ENCODE data around the gene GPRC5B. TPM values are rescaled to one million over a fixed set of nuclear protein-coding genes. Genes with fewer than 3 reads are reported as not detected.

Gene GPRC5B, protein sequence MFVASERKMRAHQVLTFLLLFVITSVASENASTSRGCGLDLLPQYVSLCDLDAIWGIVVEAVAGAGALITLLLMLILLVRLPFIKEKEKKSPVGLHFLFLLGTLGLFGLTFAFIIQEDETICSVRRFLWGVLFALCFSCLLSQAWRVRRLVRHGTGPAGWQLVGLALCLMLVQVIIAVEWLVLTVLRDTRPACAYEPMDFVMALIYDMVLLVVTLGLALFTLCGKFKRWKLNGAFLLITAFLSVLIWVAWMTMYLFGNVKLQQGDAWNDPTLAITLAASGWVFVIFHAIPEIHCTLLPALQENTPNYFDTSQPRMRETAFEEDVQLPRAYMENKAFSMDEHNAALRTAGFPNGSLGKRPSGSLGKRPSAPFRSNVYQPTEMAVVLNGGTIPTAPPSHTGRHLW
- under 1 TPM in 1 of 2 experiments, not detected in 1; 0.09 TPM for total RNA-seq

DNA sequence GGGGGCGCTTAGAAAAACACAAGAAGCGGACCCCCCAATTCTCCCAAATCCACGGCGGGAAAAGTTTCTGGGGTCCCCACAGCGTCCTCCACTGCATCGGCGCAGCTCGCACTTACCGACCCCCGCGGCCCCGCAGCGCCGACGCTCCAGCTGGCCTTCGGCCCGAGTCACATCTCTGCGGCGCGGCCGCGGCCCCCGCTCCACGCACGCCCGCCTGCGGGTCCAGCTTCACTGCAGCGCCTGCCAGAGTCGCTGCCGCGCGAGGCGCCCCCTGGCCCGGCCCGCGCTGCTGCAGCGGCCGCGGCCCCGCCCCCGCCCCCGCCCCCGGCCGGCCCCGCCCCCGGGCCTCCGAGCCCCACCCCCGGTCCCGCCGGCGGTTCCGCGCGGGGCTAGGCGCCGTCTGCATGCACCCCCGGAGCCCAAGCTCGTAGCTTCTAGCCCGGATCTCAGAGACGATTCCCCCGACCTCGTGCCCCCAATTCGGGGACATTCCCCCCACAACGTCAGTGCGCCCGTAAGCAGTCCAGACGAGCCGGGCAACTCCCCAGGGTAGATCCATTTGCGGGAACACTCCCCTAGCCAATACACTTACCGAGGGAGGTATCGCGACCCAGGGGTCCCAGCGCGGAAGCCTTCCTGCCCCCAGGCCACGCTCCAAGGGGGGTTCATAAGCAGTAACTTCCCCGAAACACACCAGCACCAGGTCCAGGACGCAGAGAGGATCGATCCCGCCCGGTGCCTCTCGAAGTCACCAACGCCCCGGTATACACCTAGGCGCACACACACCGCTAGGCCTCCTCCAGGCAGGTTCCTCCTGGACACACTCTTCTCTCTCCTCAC, at the start of gene GPRC5B:
TSS of gene GPRC5B (minus strand) at position 238 of the 840 bp plus-strand sequence. CDS start 12,003 bp downstream, outside the sequence.
- POLR2A ChIA-PET, result no interaction called here
- Mint-ChIP-seq H3K36me3 (no peaks in the 10 kb centered on the region), H3K4me1 (peaks cover 16% of the 10 kb centered on the region), H3K9me3 (no peaks in the 10 kb centered on the region), H3K27ac (peak within 1 kb of the TSS; percentile 46), H3K4me3 (peak within 1 kb of the TSS; percentile 86), H3K27me3 (peaks cover 44% of the 10 kb centered on the region)
- ATAC-seq (ENCODE audit: low read depth), result peak; percentile 71
- peak; percentile 67 for DNase-seq

DNA sequence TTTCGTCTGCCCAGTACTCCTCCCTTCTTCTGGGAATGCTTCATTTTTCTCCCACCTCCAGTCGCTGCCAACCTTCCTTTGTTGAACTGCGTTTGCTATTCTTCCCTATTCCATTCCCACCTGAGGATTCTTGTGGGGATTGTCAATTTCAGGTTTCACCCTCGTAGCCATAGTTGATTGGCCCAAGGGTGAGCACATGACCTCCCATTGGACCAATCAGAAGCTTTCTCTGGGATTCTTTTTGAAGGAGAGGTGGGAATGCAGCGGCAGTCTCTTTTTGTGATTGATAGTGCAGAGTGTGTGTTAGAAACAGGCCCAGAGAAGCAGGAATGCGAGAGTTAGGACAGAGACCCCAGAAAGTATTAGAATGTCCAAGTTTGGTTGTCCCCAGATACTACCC, 49.1 kb upstream of the GPRC5B start:
- Mint-ChIP-seq H3K36me3 (no peaks in the 10 kb centered on the region), H3K27me3 (peaks cover 2% of the 10 kb centered on the region), H3K27ac (no peak overlapping the region), H3K4me3 (no peak overlapping the region), H3K9me3 (no peaks in the 10 kb centered on the region), H3K4me1 (no peaks in the 10 kb centered on the region)
- POLR2A ChIA-PET, result no interaction called here
- ATAC-seq (ENCODE audit: low read depth) (no peak), DNase-seq (no peak)

DNA sequence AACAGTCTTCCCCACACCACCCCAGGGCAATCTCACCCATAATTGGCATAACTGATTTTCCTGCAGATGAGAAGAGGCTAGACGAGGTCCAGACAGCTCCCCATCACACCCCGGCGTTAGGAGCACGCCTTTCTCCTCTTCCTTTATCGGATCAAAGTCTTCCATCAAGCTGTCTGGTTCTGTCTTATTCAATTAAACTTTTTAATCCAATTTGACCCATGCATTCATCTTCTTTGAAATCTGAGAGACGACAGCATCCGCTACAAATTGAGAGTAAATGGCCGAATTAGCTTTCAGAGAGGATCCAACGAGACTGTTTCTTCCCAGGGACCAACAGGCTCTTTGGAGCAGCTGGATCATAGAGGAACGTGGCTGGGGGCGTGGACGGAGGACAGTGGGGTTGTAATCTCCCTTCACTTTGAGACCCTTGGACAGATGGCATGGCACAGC, 44.4 kb upstream of the GPRC5B start:
- H3K36me3 Mint-ChIP-seq, result no peaks in the 10 kb centered on the region
- no peaks in the 10 kb centered on the region for H3K9me3 Mint-ChIP-seq
- H3K4me3 Mint-ChIP-seq, result no peak overlapping the region
- H3K27me3 Mint-ChIP-seq, result peaks cover 4% of the 10 kb centered on the region
- H3K27ac Mint-ChIP-seq, result no peak overlapping the region
- no peak for DNase-seq
- no peaks in the 10 kb centered on the region for H3K4me1 Mint-ChIP-seq
- POLR2A ChIA-PET, result no interaction called here
- ATAC-seq (ENCODE audit: low read depth), result no peak

DNA sequence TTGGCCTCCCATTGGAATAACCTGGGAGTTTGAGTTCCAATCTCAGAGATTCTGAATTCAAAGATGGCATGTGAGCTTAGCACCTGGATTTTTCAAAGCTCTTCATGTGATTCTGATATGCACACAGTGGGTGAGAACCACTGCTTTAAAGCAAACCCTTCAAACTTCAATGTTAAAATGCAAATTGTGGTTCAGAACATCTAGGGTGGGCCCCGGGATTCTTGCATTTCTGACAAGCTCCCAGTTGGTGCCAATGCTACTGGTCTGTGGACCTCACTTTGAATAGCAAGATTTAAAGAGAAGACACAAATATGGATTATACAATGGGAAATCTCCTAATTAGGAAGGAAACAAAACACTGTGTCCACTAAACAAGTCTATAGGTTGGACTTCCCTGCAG, 43.8 kb upstream of the GPRC5B start:
- Mint-ChIP-seq H3K27ac (no peak overlapping the region), H3K4me3 (no peak overlapping the region), H3K4me1 (no peaks in the 10 kb centered on the region), H3K9me3 (no peaks in the 10 kb centered on the region), H3K27me3 (peaks cover 4% of the 10 kb centered on the region), H3K36me3 (no peaks in the 10 kb centered on the region)
- DNase-seq (no peak), ATAC-seq (ENCODE audit: low read depth) (no peak)
- POLR2A ChIA-PET, result no interaction called here

DNA sequence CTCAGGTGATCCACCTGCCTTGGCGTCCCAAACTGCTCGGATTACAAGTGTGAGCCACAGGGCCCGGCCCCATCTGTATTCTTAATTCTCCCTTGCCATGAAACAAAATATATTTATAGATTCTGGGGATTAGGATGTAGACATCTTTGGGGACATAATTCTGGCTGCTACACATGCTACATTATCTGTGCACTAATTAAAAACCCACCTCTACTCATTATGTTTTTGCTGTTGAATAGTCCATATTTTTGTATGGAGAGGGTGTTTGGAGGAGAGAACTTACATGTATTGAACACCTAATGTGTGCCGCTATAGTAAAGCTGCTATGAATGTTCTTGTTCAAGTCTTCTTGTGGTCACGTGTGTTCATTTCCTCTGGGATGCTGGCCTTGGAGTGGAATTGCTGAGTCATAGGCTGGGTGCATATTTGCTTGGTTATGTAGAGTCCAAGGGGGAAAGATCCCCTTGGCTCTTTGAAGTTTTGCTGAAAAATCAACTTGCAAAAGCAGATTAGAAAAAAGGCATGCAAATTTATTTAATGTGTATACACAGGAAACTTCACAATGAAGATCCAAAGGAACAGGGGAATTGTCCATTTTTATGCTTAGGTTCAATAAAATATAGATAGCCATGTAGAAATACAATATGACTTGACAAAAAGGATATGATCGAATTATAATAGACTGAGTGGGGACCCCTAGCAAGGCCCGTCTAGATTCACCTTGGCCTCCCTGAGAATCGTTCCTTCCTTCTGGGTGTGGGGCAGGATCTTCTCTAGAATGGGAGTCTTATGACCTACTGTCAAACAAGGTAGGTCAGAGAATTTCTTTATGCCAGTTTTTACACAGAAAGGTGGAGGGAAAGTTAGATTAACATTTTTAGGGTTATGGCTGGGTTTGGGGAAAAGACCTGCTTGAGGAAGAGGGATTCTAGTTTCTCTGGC, 42.1 kb upstream of the GPRC5B start:
- POLR2A ChIA-PET, result no interaction called here
- H3K36me3 Mint-ChIP-seq, result no peaks in the 10 kb centered on the region
- DNase-seq, result no peak
- no peak overlapping the region for H3K4me3 Mint-ChIP-seq
- H3K27ac Mint-ChIP-seq, result no peak overlapping the region
- H3K27me3 Mint-ChIP-seq, result peaks cover 4% of the 10 kb centered on the region
- ATAC-seq (ENCODE audit: low read depth), result no peak
- no peaks in the 10 kb centered on the region for H3K9me3 Mint-ChIP-seq
- H3K4me1 Mint-ChIP-seq, result no peaks in the 10 kb centered on the region

DNA sequence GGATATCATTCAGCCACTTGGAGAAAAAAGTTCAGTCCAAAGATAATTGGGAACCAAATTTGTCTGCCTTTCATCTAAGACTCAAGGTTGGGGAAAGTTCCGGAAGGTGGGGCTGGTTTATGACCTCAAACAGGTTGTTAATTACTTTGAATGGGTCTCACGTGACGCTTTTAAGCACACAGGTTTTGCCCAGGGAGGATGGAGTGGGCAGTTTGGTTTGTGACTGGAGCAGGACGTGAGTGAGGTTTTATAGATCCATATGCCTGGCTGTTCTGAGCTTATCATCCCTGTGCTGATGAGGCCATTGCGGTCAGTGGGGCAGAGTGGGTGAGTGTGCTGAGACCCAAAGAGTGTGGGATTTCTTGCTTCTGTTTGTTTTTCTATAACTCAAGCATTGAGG, 38.7 kb upstream of the GPRC5B start:
- no peak overlapping the region for H3K27ac Mint-ChIP-seq
- no peaks in the 10 kb centered on the region for H3K36me3 Mint-ChIP-seq
- DNase-seq (no peak), ATAC-seq (ENCODE audit: low read depth) (no peak)
- peaks cover 4% of the 10 kb centered on the region for H3K27me3 Mint-ChIP-seq
- no peak overlapping the region for H3K4me3 Mint-ChIP-seq
- POLR2A ChIA-PET, result no interaction called here
- no peaks in the 10 kb centered on the region for H3K4me1 Mint-ChIP-seq
- H3K9me3 Mint-ChIP-seq, result no peaks in the 10 kb centered on the region

DNA sequence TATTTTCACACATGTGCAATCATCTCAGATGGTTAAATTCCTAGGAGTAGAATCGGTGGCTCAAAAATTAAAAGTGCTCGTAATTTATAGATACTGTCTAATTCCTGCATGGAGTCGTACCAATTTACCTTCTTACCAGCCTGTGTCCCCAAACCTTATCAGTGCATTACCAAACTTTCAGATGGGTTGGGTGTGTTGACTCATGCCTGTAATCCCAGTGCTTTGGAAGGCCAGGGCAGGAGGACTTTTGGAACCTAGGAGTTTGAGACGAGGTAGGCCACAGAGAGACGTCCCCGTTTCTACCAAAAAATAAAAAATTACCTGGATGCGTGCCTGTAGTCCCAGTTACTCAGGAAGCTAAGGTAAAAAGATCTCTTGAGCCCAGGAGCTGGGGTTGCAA, 34.5 kb upstream of the GPRC5B start:
- Mint-ChIP-seq H3K27me3 (no peaks in the 10 kb centered on the region), H3K9me3 (no peaks in the 10 kb centered on the region), H3K4me1 (no peaks in the 10 kb centered on the region), H3K36me3 (no peaks in the 10 kb centered on the region), H3K4me3 (no peak overlapping the region), H3K27ac (no peak overlapping the region)
- no peak for ATAC-seq (ENCODE audit: low read depth)
- POLR2A ChIA-PET, result no interaction called here
- no peak for DNase-seq

DNA sequence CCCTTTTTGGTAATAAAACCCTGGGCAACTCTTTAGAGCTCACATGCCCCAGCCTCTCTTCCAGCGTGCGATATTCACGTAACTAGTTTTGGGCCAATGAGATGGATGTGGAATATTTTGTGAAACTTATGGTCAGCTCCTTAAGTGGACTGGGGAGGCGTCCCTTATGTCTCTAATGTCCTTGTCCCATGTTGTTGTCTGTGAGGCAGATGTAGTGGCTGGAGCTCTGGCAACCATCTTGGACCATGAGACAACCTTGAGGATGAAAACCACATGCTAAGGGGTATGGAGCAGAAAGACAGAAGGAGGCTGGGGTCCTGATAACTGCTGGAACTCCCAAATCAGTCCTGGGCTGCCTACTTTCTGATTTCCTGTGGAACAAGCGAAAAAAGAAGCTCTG, 31.4 kb upstream of the GPRC5B start:
- ATAC-seq (ENCODE audit: low read depth) (no peak), DNase-seq (no peak)
- no peaks in the 10 kb centered on the region for H3K4me1 Mint-ChIP-seq
- no peaks in the 10 kb centered on the region for H3K27me3 Mint-ChIP-seq
- H3K9me3 Mint-ChIP-seq, result no peaks in the 10 kb centered on the region
- H3K36me3 Mint-ChIP-seq, result no peaks in the 10 kb centered on the region
- POLR2A ChIA-PET, result no interaction called here
- no peak overlapping the region for H3K27ac Mint-ChIP-seq
- H3K4me3 Mint-ChIP-seq, result no peak overlapping the region

DNA sequence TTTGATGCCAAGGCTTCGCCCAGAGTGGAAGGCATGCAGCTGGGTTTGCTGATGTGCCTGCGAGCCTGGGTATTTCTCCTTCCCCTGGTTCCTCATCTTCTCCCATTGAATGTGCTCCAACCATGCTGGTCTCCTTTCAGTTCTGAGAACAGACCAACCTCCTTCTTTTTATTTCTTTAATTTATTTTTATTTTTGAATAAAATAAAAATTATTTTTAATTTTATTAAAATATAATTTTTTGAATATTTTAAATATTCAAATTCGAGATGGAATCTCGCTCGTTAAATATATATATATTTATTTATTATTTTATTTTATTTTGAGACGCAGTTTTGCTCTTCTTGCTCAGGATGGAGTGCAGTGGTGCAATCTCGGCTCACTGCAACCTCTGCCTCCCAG, 30.2 kb upstream of the GPRC5B start:
- H3K4me1 Mint-ChIP-seq, result no peaks in the 10 kb centered on the region
- POLR2A ChIA-PET, result no interaction called here
- no peak for ATAC-seq (ENCODE audit: low read depth)
- no peak for DNase-seq
- no peak overlapping the region for H3K4me3 Mint-ChIP-seq
- no peaks in the 10 kb centered on the region for H3K27me3 Mint-ChIP-seq
- H3K36me3 Mint-ChIP-seq, result no peaks in the 10 kb centered on the region
- no peaks in the 10 kb centered on the region for H3K9me3 Mint-ChIP-seq
- no peak overlapping the region for H3K27ac Mint-ChIP-seq

DNA sequence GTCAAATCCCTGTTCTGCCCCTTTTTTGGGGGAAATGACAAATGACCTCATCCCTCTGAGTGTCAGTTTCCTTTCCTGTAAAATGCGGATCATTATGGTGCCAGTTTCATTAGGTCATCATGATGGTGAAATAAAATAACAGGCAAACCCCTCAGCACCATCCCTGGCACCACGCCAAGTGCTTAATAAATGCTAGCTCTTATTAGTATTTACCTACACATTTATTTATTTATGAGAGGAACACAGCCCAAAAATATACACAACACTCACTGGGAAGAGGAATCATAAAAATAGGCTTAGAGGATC, 28.6 kb upstream of the GPRC5B start:
- no peaks in the 10 kb centered on the region for H3K4me1 Mint-ChIP-seq
- H3K36me3 Mint-ChIP-seq, result no peaks in the 10 kb centered on the region
- H3K27me3 Mint-ChIP-seq, result peaks cover 1% of the 10 kb centered on the region
- no peak for ATAC-seq (ENCODE audit: low read depth)
- no peak overlapping the region for H3K4me3 Mint-ChIP-seq
- no peak for DNase-seq
- no peak overlapping the region for H3K27ac Mint-ChIP-seq
- POLR2A ChIA-PET, result no interaction called here
- H3K9me3 Mint-ChIP-seq, result no peaks in the 10 kb centered on the region

DNA sequence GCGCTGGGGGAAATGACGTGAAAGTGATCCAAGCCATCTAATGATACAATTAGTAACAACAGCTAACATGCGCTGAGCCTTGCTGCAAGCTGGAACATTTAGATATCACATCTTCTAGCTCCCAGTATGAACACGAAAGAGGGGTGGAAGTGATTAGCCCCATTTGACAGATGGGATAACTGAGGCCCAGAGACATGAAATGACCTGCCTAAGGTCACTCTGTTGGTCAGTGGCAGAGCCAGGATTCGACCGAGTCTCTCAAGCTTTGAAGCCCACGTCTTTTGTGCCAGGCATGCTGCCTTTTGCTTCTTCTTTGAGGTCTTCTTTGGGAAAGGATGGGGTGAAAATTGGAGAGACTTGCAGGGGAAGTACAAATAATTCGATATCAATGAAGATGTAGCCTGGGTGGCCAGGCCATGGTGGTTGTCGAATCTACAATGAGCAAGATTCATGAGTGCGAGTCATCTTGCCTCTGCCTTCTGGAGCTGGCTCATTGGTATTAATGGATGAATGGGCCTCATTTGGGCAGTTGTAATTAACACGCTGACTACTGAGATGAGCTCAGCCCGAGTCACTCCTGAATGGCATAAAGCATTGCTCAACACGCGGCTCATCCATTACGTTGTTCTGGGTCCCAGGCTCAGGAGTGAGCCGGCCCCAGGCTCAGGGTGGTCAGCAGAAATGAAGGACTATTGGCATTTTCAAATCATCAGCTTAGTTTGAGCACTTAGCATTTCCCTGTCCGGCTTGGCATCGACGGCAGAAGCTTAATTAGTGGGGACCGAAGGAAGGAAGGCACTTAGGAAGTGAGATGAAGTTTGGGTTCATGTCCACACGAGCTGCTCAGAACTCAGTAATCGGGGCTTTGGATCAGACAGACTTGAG, 28.0 kb upstream of the GPRC5B start:
- Mint-ChIP-seq H3K27me3 (peaks cover 2% of the 10 kb centered on the region), H3K4me3 (no peak overlapping the region), H3K9me3 (no peaks in the 10 kb centered on the region), H3K4me1 (peaks cover 4% of the 10 kb centered on the region), H3K36me3 (no peaks in the 10 kb centered on the region), H3K27ac (no peak overlapping the region)
- POLR2A ChIA-PET, result no interaction called here
- no peak for ATAC-seq (ENCODE audit: low read depth)
- no peak for DNase-seq

DNA sequence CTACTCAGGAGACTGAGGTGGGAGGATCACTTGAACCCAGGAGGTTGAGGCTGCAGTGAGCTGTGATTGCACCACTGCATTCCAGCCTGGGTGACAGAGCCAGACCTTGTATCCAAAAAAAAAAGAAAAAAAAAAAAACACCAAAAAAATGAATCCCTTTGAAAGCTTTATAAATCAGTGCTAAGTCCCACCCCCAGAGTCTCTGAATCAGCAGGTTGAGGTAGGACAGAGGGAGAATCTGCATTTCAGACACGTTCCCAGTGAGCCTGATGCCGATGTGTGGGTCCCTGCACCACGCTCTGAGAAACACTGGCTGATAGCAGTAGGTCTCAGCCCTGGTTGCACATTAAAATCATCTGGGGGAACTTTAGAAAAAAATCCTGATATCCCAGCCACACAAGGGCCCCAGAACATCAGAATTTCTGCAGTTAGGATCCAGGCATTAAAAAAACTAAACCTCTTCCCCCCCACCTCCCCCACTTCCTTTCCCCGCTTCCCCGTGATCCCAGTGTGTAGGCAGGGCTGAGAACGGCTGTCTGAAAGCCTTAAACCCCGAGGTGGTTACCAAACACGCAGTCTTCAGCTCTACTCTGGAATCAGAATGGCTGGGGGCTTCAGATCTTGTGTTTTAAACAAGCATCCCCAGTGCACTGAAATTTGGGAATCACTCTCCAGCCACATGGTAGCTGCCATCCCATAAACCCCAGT, 27.3 kb upstream of the GPRC5B start:
- H3K27ac Mint-ChIP-seq, result no peak overlapping the region
- H3K4me1 Mint-ChIP-seq, result peaks cover 9% of the 10 kb centered on the region
- no peaks in the 10 kb centered on the region for H3K9me3 Mint-ChIP-seq
- H3K36me3 Mint-ChIP-seq, result no peaks in the 10 kb centered on the region
- POLR2A ChIA-PET, result interaction anchor here (0.6 kb wide), 1 partner anchor 422 kb away, joined by 4 read pairs; no protein-coding TSS in a partner anchor
- H3K27me3 Mint-ChIP-seq, result peaks cover 4% of the 10 kb centered on the region
- no peak overlapping the region for H3K4me3 Mint-ChIP-seq
- ATAC-seq (ENCODE audit: low read depth) (no peak), DNase-seq (no peak)
